ENCODE measurements around the gene TBC1D24. TPM values are rescaled to one million over a fixed set of nuclear protein-coding genes. Genes with fewer than 3 reads are reported as not detected.
A peak's percentile ranks its signal among the peaks of the same experiment; 100 is the strongest.

TBC1D24 gene
- total and polyA plus RNA-seq, 4 donors, result 9.0 to 35.7 (median 23.3) TPM

- peak overlapping the region in 1 of 2 donors; percentile 96 for H3K27ac ChIP-seq (ENCODE audit: low read depth in 1 of 2, low read length in 1 of 2)
- H3K9me3 ChIP-seq (ENCODE audit: control insufficient read depth in 4 of 4, insufficient read depth in 3 of 4, low read length in 3 of 4), result no peaks in the 10 kb centered on the region
- WGBS, 2 donors, result 43 to 51% methylated on average over 15 of the region's 15 CpGs
- TF ChIP-seq, protein P1, sequence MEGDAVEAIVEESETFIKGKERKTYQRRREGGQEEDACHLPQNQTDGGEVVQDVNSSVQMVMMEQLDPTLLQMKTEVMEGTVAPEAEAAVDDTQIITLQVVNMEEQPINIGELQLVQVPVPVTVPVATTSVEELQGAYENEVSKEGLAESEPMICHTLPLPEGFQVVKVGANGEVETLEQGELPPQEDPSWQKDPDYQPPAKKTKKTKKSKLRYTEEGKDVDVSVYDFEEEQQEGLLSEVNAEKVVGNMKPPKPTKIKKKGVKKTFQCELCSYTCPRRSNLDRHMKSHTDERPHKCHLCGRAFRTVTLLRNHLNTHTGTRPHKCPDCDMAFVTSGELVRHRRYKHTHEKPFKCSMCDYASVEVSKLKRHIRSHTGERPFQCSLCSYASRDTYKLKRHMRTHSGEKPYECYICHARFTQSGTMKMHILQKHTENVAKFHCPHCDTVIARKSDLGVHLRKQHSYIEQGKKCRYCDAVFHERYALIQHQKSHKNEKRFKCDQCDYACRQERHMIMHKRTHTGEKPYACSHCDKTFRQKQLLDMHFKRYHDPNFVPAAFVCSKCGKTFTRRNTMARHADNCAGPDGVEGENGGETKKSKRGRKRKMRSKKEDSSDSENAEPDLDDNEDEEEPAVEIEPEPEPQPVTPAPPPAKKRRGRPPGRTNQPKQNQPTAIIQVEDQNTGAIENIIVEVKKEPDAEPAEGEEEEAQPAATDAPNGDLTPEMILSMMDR (IDR thresholded peaks at IDR 0.05; ENCODE audit: control extremely low read depth, extremely low read depth), result no peak
- H3K4me1 ChIP-seq (ENCODE audit: control insufficient read depth in 5 of 5, insufficient read depth in 5 of 5, low read length in 5 of 5), result peaks cover 8 to 33% (median 22%) of the 10 kb centered on the region in 5 donors
- DNase-seq, result no peak
- H3K4me3 ChIP-seq, result peak overlapping the region; percentile 20
- no peaks in the 10 kb centered on the region for H3K27me3 ChIP-seq (ENCODE audit: control insufficient read depth in 3 of 3, insufficient read depth in 3 of 3, low read length in 2 of 3)
- H3K9ac ChIP-seq (ENCODE audit: insufficient read depth in 1 of 2, low read length in 2 of 2), result no peak overlapping the region
- no peak for ATAC-seq (ENCODE audit: insufficient read depth, low FRiP score)
- peaks cover 0 to 5% (median 0%) of the 10 kb centered on the region in 4 donors for H3K36me3 ChIP-seq (ENCODE audit: control insufficient read depth in 4 of 4, insufficient read depth in 4 of 4, low read length in 4 of 4)
These were observed 37.9 kb downstream of the TBC1D24 start for GRCh38 chr16:2512735-2513404.

DNA sequence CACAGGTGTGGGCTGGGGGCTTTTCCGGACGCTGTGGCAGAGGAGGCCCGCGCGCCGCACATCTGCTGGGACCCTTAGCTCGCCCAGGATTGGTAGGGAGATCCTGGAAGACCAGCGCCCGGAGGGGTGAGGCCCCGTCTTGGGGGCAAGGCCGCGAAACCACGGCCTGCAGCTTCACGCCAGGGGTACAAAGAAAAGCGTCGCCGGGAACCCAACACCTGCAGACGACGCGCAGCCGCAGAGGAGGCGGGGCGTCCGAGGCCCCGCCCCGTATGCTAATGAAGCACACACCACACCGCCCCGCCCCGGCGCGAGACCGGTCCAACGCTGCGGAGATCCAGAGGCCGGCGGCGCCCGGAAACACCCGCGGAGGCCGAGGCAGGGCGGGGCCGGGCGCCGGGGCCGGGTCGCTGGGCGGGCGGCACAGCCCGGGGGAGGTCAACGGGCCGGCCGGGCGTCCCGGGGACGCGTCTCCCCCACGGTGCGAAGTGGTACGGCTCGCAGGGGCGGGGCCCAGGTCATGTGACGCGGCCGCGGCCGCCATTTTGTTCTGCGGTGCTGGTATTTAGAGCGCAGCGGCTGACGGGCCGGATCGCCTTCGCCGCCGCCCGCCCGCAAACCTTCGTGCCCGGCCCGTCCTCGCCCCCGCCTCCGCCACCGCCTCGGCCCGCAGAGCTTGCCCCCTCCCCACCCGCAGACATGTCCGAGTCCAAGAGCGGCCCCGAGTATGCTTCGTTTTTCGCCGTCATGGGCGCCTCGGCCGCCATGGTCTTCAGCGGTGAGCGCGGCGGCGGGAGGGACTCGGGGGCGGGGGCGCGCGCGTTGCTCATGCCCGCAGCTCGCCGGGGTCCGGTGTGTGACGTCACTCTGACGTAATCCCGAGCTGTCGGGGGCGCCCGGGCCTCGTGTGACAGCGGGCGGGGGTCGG is 38.7 kb downstream of the TBC1D24 start, which contains the start of gene ATP6V0C:
ATP6V0C (plus strand) TSS at position 548 of the 928 bp plus-strand sequence; CDS start at position 700, 152 bp downstream.
- Histone ChIP-seq H3K4me3 (peak within 1 kb of the TSS; percentile 86), H3K9me3 (ENCODE audit: control insufficient read depth in 4 of 4, insufficient read depth in 3 of 4, low read length in 3 of 4) (no peaks in the 10 kb centered on the region), H3K27me3 (ENCODE audit: control insufficient read depth in 3 of 3, insufficient read depth in 3 of 3, low read length in 2 of 3) (no peaks in the 10 kb centered on the region), H3K36me3 (ENCODE audit: control insufficient read depth in 4 of 4, insufficient read depth in 4 of 4, low read length in 4 of 4) (peaks cover 0 to 5% (median under 1%) of the 10 kb centered on the region in 4 donors), H3K27ac (ENCODE audit: low read depth in 1 of 2, low read length in 1 of 2) (peak within 1 kb of the TSS; percentile 96 to 97), H3K4me1 (ENCODE audit: control insufficient read depth in 5 of 5, insufficient read depth in 5 of 5, low read length in 5 of 5) (peaks cover 15 to 36% (median 22%) of the 10 kb centered on the region in 5 donors), H3K9ac (ENCODE audit: insufficient read depth in 1 of 2, low read length in 2 of 2) (peak within 1 kb of the TSS; percentile 73 to 84)
- peak; percentile 86 for ATAC-seq (ENCODE audit: insufficient read depth, low FRiP score)
- peak; percentile 87 to 92 (median 91) for DNase-seq
- TF ChIP-seq, protein P1 (IDR thresholded peaks at IDR 0.05; ENCODE audit: control extremely low read depth, extremely low read depth), result no peak
- 1% methylated on average over 75 to 122 of the region's 122 CpGs for WGBS, 2 donors

DNA sequence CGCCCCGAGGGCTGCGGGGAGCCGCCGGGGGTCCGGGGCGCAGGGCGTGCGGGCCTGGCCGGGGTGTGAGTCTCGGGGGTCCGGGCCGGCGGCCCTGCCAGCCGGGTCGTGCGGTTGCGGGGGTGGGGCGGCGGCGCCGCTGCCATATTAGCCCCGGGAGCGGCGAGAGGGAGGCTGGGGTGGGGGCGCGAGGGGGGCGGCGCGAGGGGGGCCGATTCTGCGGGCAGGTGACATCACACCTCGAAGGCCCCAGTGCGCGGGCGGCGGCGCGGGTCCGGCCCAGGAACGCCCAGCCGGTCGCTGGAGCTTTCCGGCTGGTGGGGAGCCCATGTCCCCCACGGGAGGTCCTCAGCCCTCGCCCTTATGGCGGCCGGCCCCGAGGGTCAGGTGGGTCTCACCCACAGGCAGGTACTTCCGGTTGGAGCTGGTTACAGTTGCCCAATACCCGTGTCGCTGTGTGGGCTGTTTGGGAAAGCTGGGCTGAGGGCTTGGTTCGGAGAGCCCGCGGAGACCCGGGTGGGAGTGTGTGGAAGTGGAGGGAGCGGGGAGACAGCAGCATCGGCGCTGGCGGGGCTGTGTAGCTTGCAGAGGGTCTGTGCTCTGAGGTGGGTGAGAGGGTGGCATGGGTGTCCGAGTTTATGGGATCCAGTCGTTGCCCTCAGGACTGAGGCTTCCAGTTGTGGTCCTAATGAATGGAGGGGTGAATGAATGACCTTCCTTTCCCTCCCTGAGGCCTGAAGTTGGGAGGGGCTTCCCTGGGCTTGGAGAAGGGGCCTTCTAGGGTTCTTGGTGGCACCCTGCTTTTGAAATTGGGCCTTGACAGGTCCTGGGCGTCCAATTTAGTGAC is 39.6 kb downstream of the TBC1D24 start:
- ATAC-seq (ENCODE audit: insufficient read depth, low FRiP score), result no peak
- Histone ChIP-seq H3K4me3 (peak overlapping the region; percentile 86), H3K4me1 (ENCODE audit: control insufficient read depth in 5 of 5, insufficient read depth in 5 of 5, low read length in 5 of 5) (peaks cover 18 to 42% (median 22%) of the 10 kb centered on the region in 5 donors), H3K9ac (ENCODE audit: insufficient read depth in 1 of 2, low read length in 2 of 2) (peak overlapping the region; percentile 73 to 84), H3K9me3 (ENCODE audit: control insufficient read depth in 4 of 4, insufficient read depth in 3 of 4, low read length in 3 of 4) (no peaks in the 10 kb centered on the region), H3K27me3 (ENCODE audit: control insufficient read depth in 3 of 3, insufficient read depth in 3 of 3, low read length in 2 of 3) (no peaks in the 10 kb centered on the region), H3K36me3 (ENCODE audit: control insufficient read depth in 4 of 4, insufficient read depth in 4 of 4, low read length in 4 of 4) (peaks cover 0 to 9% (median 4%) of the 10 kb centered on the region in 4 donors), H3K27ac (ENCODE audit: low read depth in 1 of 2, low read length in 1 of 2) (peak overlapping the region; percentile 96 to 97)
- peak in 1 of 3 donors; percentile 41 for DNase-seq
- WGBS, 2 donors, result 0 to 1% methylated on average over 31 to 63 of the region's 63 CpGs
- TF ChIP-seq, protein P1 (IDR thresholded peaks at IDR 0.05; ENCODE audit: control extremely low read depth, extremely low read depth), result no peak

Measured in lung (tissue), 12 donors.